HG02970 (cell line): ENCODE data around the gene SH3PXD2A.

Source experiments
- ATAC-seq: cut with Tn5 transposase; IDR thresholded peaks from one replicate; pipeline ENCODE4 v1.9.1; 2021; ENCODE audit warnings: mild to moderate bottlenecking, moderate library complexity, moderate number of reproducible peaks; ENCODE audit not compliant: unreplicated experiment, low FRiP score

Gene SH3PXD2A

GRCh38 chr10:103794996-103795395, 60.4 kb downstream of the SH3PXD2A start:
- ATAC-seq, result no peak

- no peak for ATAC-seq
Observed at GRCh38 chr10:103793920-103794883, 61.2 kb downstream of the SH3PXD2A start.

- ATAC-seq, result no peak
Observed at GRCh38 chr10:103793429-103793828, 61.9 kb downstream of the SH3PXD2A start.

GRCh38 chr10:103792547-103792946, 62.8 kb downstream of the SH3PXD2A start:
- no peak for ATAC-seq

- ATAC-seq, result no peak
Observed at GRCh38 chr10:103791858-103792257, 63.5 kb downstream of the SH3PXD2A start.

- ATAC-seq, result no peak
Observed at GRCh38 chr10:103791291-103791690, 64.1 kb downstream of the SH3PXD2A start.

GRCh38 chr10:103790580-103790979, 64.8 kb downstream of the SH3PXD2A start:
- ATAC-seq, result no peak

- ATAC-seq, result no peak
Observed at GRCh38 chr10:103789771-103790201, 65.6 kb downstream of the SH3PXD2A start.

- ATAC-seq, result no peak
Observed at GRCh38 chr10:103789161-103789560, 66.2 kb downstream of the SH3PXD2A start.

GRCh38 chr10:103787331-103787730, 68.0 kb downstream of the SH3PXD2A start:
- ATAC-seq, result no peak

- ATAC-seq, result no peak
Observed at GRCh38 chr10:103786020-103786419, 69.4 kb downstream of the SH3PXD2A start.

- no peak for ATAC-seq
Observed at GRCh38 chr10:103784723-103785418, 70.5 kb downstream of the SH3PXD2A start.

- no peak for ATAC-seq
Observed at GRCh38 chr10:103784089-103784488, 71.3 kb downstream of the SH3PXD2A start.

GRCh38 chr10:103783681-103784080, 71.7 kb downstream of the SH3PXD2A start:
- no peak for ATAC-seq

- no peak for ATAC-seq
Observed at GRCh38 chr10:103781329-103782061, 73.9 kb downstream of the SH3PXD2A start.

GRCh38 chr10:103780242-103781149, 74.9 kb downstream of the SH3PXD2A start:
- no peak for ATAC-seq

- no peak for ATAC-seq
Observed at GRCh38 chr10:103778358-103779139, 76.8 kb downstream of the SH3PXD2A start.

GRCh38 chr10:103776878-103777591, 78.3 kb downstream of the SH3PXD2A start:
- no peak for ATAC-seq
